ENCODE measurements around the gene BANP.
"Not testable (repeated sequence)": the region's sequence is repeated elsewhere in the genome, so short reads cannot be mapped to it uniquely, and the experiment has no call there.

The BANP gene

GRCh38 chr16:87934752-87935425, 16.3 kb upstream of the BANP start:
- not testable (repeated sequence) for H3K27me3 ChIP-seq (ENCODE audit: control insufficient read depth in 3 of 3, insufficient read depth in 3 of 3, low read depth in 1 of 3, low read length in 3 of 3); H3K4me3 ChIP-seq (ENCODE audit: low read length in 2 of 2); H3K4ac ChIP-seq (ENCODE audit: low read length); H3K9me3 ChIP-seq (replicated peaks in 1 of 2; ENCODE audit: control insufficient read depth in 2 of 2, insufficient read depth in 1 of 2, low read depth in 1 of 2, low read length in 2 of 2); H3K4me2 ChIP-seq (ENCODE audit: insufficient read depth, low read length, poor library complexity, severe bottlenecking); H2BK5ac ChIP-seq (ENCODE audit: low read length); H2BK15ac ChIP-seq (ENCODE audit: low read length); H3K23ac ChIP-seq (ENCODE audit: low read depth, low read length, poor library complexity); H3K36me3 ChIP-seq (replicated peaks in 1 of 2; ENCODE audit: control insufficient read depth in 2 of 2, insufficient read depth in 2 of 2, low read length in 2 of 2); H4K91ac ChIP-seq (ENCODE audit: low read depth, low read length, poor library complexity); H3K18ac ChIP-seq (ENCODE audit: low read length); H3K14ac ChIP-seq (ENCODE audit: low read length); H2BK12ac ChIP-seq (ENCODE audit: low read length); H3K27ac ChIP-seq (replicated peaks; ENCODE audit: low read length); DNase-seq (ENCODE audit: low spot score); H3K79me1 ChIP-seq (ENCODE audit: low read depth, low read length); H2BK120ac ChIP-seq (ENCODE audit: low read depth, low read length); H4K8ac ChIP-seq (ENCODE audit: low read depth, low read length); H2AFZ ChIP-seq (ENCODE audit: low read length); H2AK5ac ChIP-seq (ENCODE audit: low read depth, low read length); H3K4me1 ChIP-seq (ENCODE audit: control insufficient read depth in 2 of 2, insufficient read depth in 1 of 2, low read depth in 1 of 2, low read length in 2 of 2); H3K9ac ChIP-seq (ENCODE audit: low read depth, low read length, poor library complexity)
- WGBS, 2 donors (ENCODE audit: extremely low coverage in 2 of 2, insufficient read length in 2 of 2, insufficient replicate concordance in 1 of 2): no CpG with 5 or more reads among the region's 19 CpGs

GRCh38 chr16:87936016-87936374, 15.2 kb upstream of the BANP start:
- not testable (repeated sequence) for H3K4me2 ChIP-seq (ENCODE audit: insufficient read depth, low read length, poor library complexity, severe bottlenecking); H3K18ac ChIP-seq (ENCODE audit: low read length); H3K79me1 ChIP-seq (ENCODE audit: low read depth, low read length); H4K91ac ChIP-seq (ENCODE audit: low read depth, low read length, poor library complexity); H3K27ac ChIP-seq (replicated peaks; ENCODE audit: low read length); DNase-seq (ENCODE audit: low spot score); H3K27me3 ChIP-seq (ENCODE audit: control insufficient read depth in 3 of 3, insufficient read depth in 3 of 3, low read depth in 1 of 3, low read length in 3 of 3); H2AK5ac ChIP-seq (ENCODE audit: low read depth, low read length); H3K9me3 ChIP-seq (replicated peaks in 1 of 2; ENCODE audit: control insufficient read depth in 2 of 2, insufficient read depth in 1 of 2, low read depth in 1 of 2, low read length in 2 of 2); H3K4me3 ChIP-seq (ENCODE audit: low read length in 2 of 2); H3K36me3 ChIP-seq (replicated peaks in 1 of 2; ENCODE audit: control insufficient read depth in 2 of 2, insufficient read depth in 2 of 2, low read length in 2 of 2); H3K4ac ChIP-seq (ENCODE audit: low read length); H4K8ac ChIP-seq (ENCODE audit: low read depth, low read length); H3K23ac ChIP-seq (ENCODE audit: low read depth, low read length, poor library complexity); H3K14ac ChIP-seq (ENCODE audit: low read length); H3K9ac ChIP-seq (ENCODE audit: low read depth, low read length, poor library complexity); H2BK12ac ChIP-seq (ENCODE audit: low read length); H2AFZ ChIP-seq (ENCODE audit: low read length); H2BK120ac ChIP-seq (ENCODE audit: low read depth, low read length); H3K4me1 ChIP-seq (ENCODE audit: control insufficient read depth in 2 of 2, insufficient read depth in 1 of 2, low read depth in 1 of 2, low read length in 2 of 2); H2BK5ac ChIP-seq (ENCODE audit: low read length); H2BK15ac ChIP-seq (ENCODE audit: low read length)
- no CpG with 5 or more reads among the region's 14 CpGs for WGBS, 2 donors (ENCODE audit: extremely low coverage in 2 of 2, insufficient read length in 2 of 2, insufficient replicate concordance in 1 of 2)

GRCh38 chr16:87936375-87937230, 14.6 kb upstream of the BANP start, which contains the start of gene CA5A:
TSS of gene CA5A (minus strand) at chr16:87936529. CDS start at chr16:87936450, 79 bp downstream.
- no peak within 1 kb of the TSS for H2BK12ac ChIP-seq (ENCODE audit: low read length)
- no peak within 1 kb of the TSS for H3K27ac ChIP-seq (replicated peaks; ENCODE audit: low read length)
- H3K79me1 ChIP-seq (ENCODE audit: low read depth, low read length): no peaks in the 10 kb centered on the region
- peaks cover 1 to 4% of the 10 kb centered on the region in 2 donors for H3K4me1 ChIP-seq (ENCODE audit: control insufficient read depth in 2 of 2, insufficient read depth in 1 of 2, low read depth in 1 of 2, low read length in 2 of 2)
- H3K4ac ChIP-seq (ENCODE audit: low read length): no peak within 1 kb of the TSS
- H3K23ac ChIP-seq (ENCODE audit: low read depth, low read length, poor library complexity): no peak within 1 kb of the TSS
- DNase-seq (ENCODE audit: low spot score): no peak
- H4K91ac ChIP-seq (ENCODE audit: low read depth, low read length, poor library complexity): no peak within 1 kb of the TSS
- H2AFZ ChIP-seq (ENCODE audit: low read length): no peak within 1 kb of the TSS
- no peak within 1 kb of the TSS for H4K8ac ChIP-seq (ENCODE audit: low read depth, low read length)
- no peak within 1 kb of the TSS for H2BK5ac ChIP-seq (ENCODE audit: low read length)
- H2BK15ac ChIP-seq (ENCODE audit: low read length): no peak within 1 kb of the TSS
- H3K9me3 ChIP-seq (replicated peaks in 1 of 2; ENCODE audit: control insufficient read depth in 2 of 2, insufficient read depth in 1 of 2, low read depth in 1 of 2, low read length in 2 of 2): no peaks in the 10 kb centered on the region
- no peak within 1 kb of the TSS for H3K18ac ChIP-seq (ENCODE audit: low read length)
- no peak within 1 kb of the TSS for H2BK120ac ChIP-seq (ENCODE audit: low read depth, low read length)
- no peaks in the 10 kb centered on the region for H3K36me3 ChIP-seq (replicated peaks in 1 of 2; ENCODE audit: control insufficient read depth in 2 of 2, insufficient read depth in 2 of 2, low read length in 2 of 2)
- WGBS, 2 donors (ENCODE audit: extremely low coverage in 2 of 2, insufficient read length in 2 of 2, insufficient replicate concordance in 1 of 2): no CpG with 5 or more reads among the region's 15 CpGs
- H3K4me2 ChIP-seq (ENCODE audit: insufficient read depth, low read length, poor library complexity, severe bottlenecking): no peak within 1 kb of the TSS
- H3K27me3 ChIP-seq (ENCODE audit: control insufficient read depth in 3 of 3, insufficient read depth in 3 of 3, low read depth in 1 of 3, low read length in 3 of 3): no peaks in the 10 kb centered on the region
- no peak within 1 kb of the TSS for H3K9ac ChIP-seq (ENCODE audit: low read depth, low read length, poor library complexity)
- no peak within 1 kb of the TSS for H2AK5ac ChIP-seq (ENCODE audit: low read depth, low read length)
- H3K4me3 ChIP-seq (ENCODE audit: low read length in 2 of 2): no peak within 1 kb of the TSS
- peak within 1 kb of the TSS; percentile 56 for H3K14ac ChIP-seq (ENCODE audit: low read length)

GRCh38 chr16:87937231-87937542, 14.0 kb upstream of the BANP start:
- H2BK15ac ChIP-seq (ENCODE audit: low read length); H2AFZ ChIP-seq (ENCODE audit: low read length); H3K4ac ChIP-seq (ENCODE audit: low read length); H3K9ac ChIP-seq (ENCODE audit: low read depth, low read length, poor library complexity); H3K79me1 ChIP-seq (ENCODE audit: low read depth, low read length); H2AK5ac ChIP-seq (ENCODE audit: low read depth, low read length); DNase-seq (ENCODE audit: low spot score); H3K4me2 ChIP-seq (ENCODE audit: insufficient read depth, low read length, poor library complexity, severe bottlenecking); H3K9me3 ChIP-seq (replicated peaks in 1 of 2; ENCODE audit: control insufficient read depth in 2 of 2, insufficient read depth in 1 of 2, low read depth in 1 of 2, low read length in 2 of 2); H3K4me3 ChIP-seq (ENCODE audit: low read length in 2 of 2); H3K18ac ChIP-seq (ENCODE audit: low read length); H3K36me3 ChIP-seq (replicated peaks in 1 of 2; ENCODE audit: control insufficient read depth in 2 of 2, insufficient read depth in 2 of 2, low read length in 2 of 2); H3K4me1 ChIP-seq (ENCODE audit: control insufficient read depth in 2 of 2, insufficient read depth in 1 of 2, low read depth in 1 of 2, low read length in 2 of 2); H4K91ac ChIP-seq (ENCODE audit: low read depth, low read length, poor library complexity); H3K23ac ChIP-seq (ENCODE audit: low read depth, low read length, poor library complexity); H2BK5ac ChIP-seq (ENCODE audit: low read length); H2BK120ac ChIP-seq (ENCODE audit: low read depth, low read length); H3K27me3 ChIP-seq (ENCODE audit: control insufficient read depth in 3 of 3, insufficient read depth in 3 of 3, low read depth in 1 of 3, low read length in 3 of 3); H3K14ac ChIP-seq (ENCODE audit: low read length); H4K8ac ChIP-seq (ENCODE audit: low read depth, low read length); H2BK12ac ChIP-seq (ENCODE audit: low read length); H3K27ac ChIP-seq (replicated peaks; ENCODE audit: low read length): not testable (repeated sequence)
- no CpG with 5 or more reads among the region's 7 CpGs for WGBS, 2 donors (ENCODE audit: extremely low coverage in 2 of 2, insufficient read length in 2 of 2, insufficient replicate concordance in 1 of 2)

All from neuronal stem cell (in vitro differentiated cells).